Body of pancreas (tissue), 4 donors: ENCODE measurements around the gene NFYC.

ENCODE experiments used
- CTCF ChIP-seq, 7 experiments: fragments of 450-650 bp in 4 of 7; fragments of 200-600 bp in 3 of 7; sonication (generic) in 3 of 7; IDR thresholded peaks; one replicate each; pipeline ENCODE4 v1.5.1; 2016 to 2019; ENCODE audit warnings: antibody characterized with exemption in 7 of 7
- POLR2A ChIP-seq, 3 donors: fragments of 450-650 bp; IDR thresholded peaks; one replicate each; pipeline ENCODE4 v1.6.1; 2016; ENCODE audit warnings: antibody characterized with exemption in 3 of 3, mild to moderate bottlenecking in 2 of 3

- no peak for TF ChIP-seq CTCF (IDR thresholded peaks at IDR 0.05)
- TF ChIP-seq POLR2A (IDR thresholded peaks at IDR 0.05) = no peak
Measured at GRCh38 chr1:40692429-40692895, 958 bp downstream of the NFYC start.
